ENCODE measurements around the gene PDE4D. TPM values are rescaled to one million over a fixed set of nuclear protein-coding genes. Genes with fewer than 3 reads are reported as not detected.
A peak's percentile ranks its signal among the peaks of the same experiment; 100 is the strongest.
"Not testable (repeated sequence)": the region's sequence is repeated elsewhere in the genome, so short reads cannot be mapped to it uniquely, and the experiment has no call there.

The PDE4D gene
- total RNA-seq, 1 experiment from 2014 or later = 11.6 TPM

- Mint-ChIP-seq H3K27ac (ENCODE audit: unreplicated experiment) (no peak overlapping the region), H3K36me3 (ENCODE audit: insufficient read depth, unreplicated experiment) (no peaks in the 10 kb centered on the region), H3K4me3 (ENCODE audit: low read depth, unreplicated experiment) (no peak overlapping the region), H3K9me3 (ENCODE audit: low read depth, unreplicated experiment) (no peaks in the 10 kb centered on the region), H3K27me3 (ENCODE audit: unreplicated experiment) (no peaks in the 10 kb centered on the region), H3K4me1 (ENCODE audit: low read depth, unreplicated experiment) (peaks cover 35% of the 10 kb centered on the region)
- CTCF ChIA-PET = no interaction called here
- BruUV-seq (replicated peaks) = no TSS peak
- DNase-seq = peak; percentile 41
- intact Hi-C loops (cut with micrococcal nuclease; ENCODE audit: unreplicated experiment) = no loop called here
- no peak for TF ChIP-seq CTCF (IDR thresholded peaks at IDR 0.05; ENCODE audit: unreplicated experiment)
Measured at GRCh38 chr5:59575648-59576445, 317.7 kb downstream of the PDE4D start.

GRCh38 chr5:59573509-59573908 lies 320.0 kb downstream of the PDE4D start:
- BruUV-seq (replicated peaks); H3K27me3 Mint-ChIP-seq (ENCODE audit: unreplicated experiment); H3K36me3 Mint-ChIP-seq (ENCODE audit: insufficient read depth, unreplicated experiment); H3K4me3 Mint-ChIP-seq (ENCODE audit: low read depth, unreplicated experiment); DNase-seq; H3K27ac Mint-ChIP-seq (ENCODE audit: unreplicated experiment); H3K9me3 Mint-ChIP-seq (ENCODE audit: low read depth, unreplicated experiment); intact Hi-C loops (cut with micrococcal nuclease; ENCODE audit: unreplicated experiment): not testable (repeated sequence)
- CTCF ChIA-PET = interaction anchor here (0.9 kb wide), 1 partner anchor 8 kb away, joined by 3 read pairs; no protein-coding TSS in a partner anchor
- H3K4me1 Mint-ChIP-seq (ENCODE audit: low read depth, unreplicated experiment) = peaks cover 40% of the 10 kb centered on the region

- no peak overlapping the region for H3K4me3 Mint-ChIP-seq (ENCODE audit: low read depth, unreplicated experiment)
- BruUV-seq (replicated peaks) = no TSS peak
- H3K9me3 Mint-ChIP-seq (ENCODE audit: low read depth, unreplicated experiment) = no peaks in the 10 kb centered on the region
- no peak for DNase-seq
- no peak for TF ChIP-seq CTCF (IDR thresholded peaks at IDR 0.05; ENCODE audit: unreplicated experiment)
- no peaks in the 10 kb centered on the region for H3K36me3 Mint-ChIP-seq (ENCODE audit: insufficient read depth, unreplicated experiment)
- H3K4me1 Mint-ChIP-seq (ENCODE audit: low read depth, unreplicated experiment) = peaks cover 35% of the 10 kb centered on the region
- H3K27me3 Mint-ChIP-seq (ENCODE audit: unreplicated experiment) = no peaks in the 10 kb centered on the region
- intact Hi-C loops (cut with micrococcal nuclease; ENCODE audit: unreplicated experiment) = no loop called here
- no peak overlapping the region for H3K27ac Mint-ChIP-seq (ENCODE audit: unreplicated experiment)
- CTCF ChIA-PET = interaction anchor here (1.0 kb wide), 1 partner anchor 10 kb away, joined by 3 read pairs; no protein-coding TSS in a partner anchor
Measured at GRCh38 chr5:59571067-59571466, 322.5 kb downstream of the PDE4D start.

- Mint-ChIP-seq H3K27ac (ENCODE audit: unreplicated experiment) (no peak overlapping the region), H3K36me3 (ENCODE audit: insufficient read depth, unreplicated experiment) (no peaks in the 10 kb centered on the region), H3K4me1 (ENCODE audit: low read depth, unreplicated experiment) (peaks cover 42% of the 10 kb centered on the region), H3K27me3 (ENCODE audit: unreplicated experiment) (no peaks in the 10 kb centered on the region), H3K9me3 (ENCODE audit: low read depth, unreplicated experiment) (no peaks in the 10 kb centered on the region), H3K4me3 (ENCODE audit: low read depth, unreplicated experiment) (no peak overlapping the region)
- TF ChIP-seq CTCF (IDR thresholded peaks at IDR 0.05; ENCODE audit: unreplicated experiment) = no peak
- intact Hi-C loops (cut with micrococcal nuclease; ENCODE audit: unreplicated experiment) = no loop called here
- CTCF ChIA-PET = interaction anchor here (1.0 kb wide), 2 partner anchors 9 to 10 kb away, joined by 3 read pairs; no protein-coding TSS in a partner anchor
- no TSS peak for BruUV-seq (replicated peaks)
- DNase-seq = no peak
Measured at GRCh38 chr5:59569608-59570334, 323.8 kb downstream of the PDE4D start.

Measured in Calu3 (cell line).